GM18867 (cell line): ENCODE measurements around the gene DIS3L2.

Source experiments
- ATAC-seq: cut with Tn5 transposase; IDR thresholded peaks from one replicate; pipeline ENCODE4 v1.9.1; 2021; ENCODE audit warnings: mild to moderate bottlenecking, moderate library complexity; ENCODE audit not compliant: unreplicated experiment

DIS3L2 gene

DNA sequence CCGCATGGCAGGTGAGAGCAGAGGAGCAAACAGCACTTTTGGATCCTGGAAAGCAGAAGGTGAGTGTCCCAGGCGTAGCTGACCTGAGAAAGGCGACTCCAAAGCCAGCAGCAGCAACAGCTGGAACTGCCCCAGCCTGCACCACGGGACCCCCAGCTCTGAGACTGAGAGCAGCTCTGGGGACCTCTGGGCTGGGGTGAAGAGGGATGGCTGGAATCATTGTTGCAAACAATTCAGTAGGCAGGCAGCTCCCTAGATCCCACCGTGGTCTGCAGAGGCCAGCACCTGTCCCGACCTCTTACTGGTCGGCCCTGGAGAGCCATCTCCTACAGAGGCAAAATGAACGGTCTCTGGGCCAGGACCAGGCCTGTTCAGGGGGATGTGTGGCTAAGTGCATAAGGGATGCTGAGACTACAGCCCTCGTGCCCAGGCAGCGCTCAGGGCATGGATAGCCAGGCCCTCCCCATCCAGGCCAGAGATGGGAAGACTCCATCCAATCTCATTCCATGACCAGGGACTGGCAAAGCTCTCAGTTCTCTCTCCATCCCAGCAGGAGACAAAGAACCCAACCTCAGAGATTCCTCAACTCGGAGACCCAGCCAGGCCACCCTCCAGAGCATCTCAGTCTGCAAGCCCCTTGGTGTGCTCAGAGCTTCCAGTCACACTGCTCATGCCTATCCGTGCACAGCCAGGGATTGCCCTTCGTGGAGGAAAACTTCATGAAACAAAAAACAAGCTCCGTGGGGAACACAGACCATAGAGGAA is 378.8 kb downstream of the DIS3L2 start:
- ATAC-seq: no peak

DNA sequence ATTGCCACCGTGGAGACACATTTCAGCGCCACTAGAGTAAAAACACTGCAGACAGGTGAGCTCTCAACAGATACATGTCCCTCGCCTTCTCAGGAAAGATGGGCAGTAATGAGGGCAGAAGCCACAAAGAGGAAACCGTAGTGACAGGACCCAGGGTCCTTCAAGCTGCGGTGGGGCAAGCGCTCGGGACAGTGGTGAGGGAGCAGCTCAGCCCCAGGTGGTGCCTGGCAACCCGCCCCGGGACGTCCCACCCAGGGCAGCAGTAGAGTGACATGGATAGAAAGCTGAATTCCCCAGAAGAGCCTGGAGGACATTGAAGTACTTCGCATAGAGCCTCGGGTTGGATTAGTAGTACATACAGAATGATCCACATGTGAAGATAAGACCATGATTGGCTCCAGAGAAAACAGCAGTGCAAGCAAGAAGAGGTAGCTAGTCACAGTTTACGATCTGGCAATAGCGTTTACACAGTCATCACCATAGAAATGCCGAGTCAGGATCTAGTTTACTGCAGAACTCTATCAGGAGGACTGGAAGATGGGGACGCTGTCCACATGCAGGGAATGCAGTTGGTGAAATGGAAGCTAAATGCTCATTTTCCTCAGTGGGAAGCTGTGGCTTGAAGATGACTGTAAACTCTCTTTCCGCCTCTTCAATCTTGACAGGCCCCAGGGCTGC is 379.7 kb downstream of the DIS3L2 start:
- ATAC-seq: no peak

DNA sequence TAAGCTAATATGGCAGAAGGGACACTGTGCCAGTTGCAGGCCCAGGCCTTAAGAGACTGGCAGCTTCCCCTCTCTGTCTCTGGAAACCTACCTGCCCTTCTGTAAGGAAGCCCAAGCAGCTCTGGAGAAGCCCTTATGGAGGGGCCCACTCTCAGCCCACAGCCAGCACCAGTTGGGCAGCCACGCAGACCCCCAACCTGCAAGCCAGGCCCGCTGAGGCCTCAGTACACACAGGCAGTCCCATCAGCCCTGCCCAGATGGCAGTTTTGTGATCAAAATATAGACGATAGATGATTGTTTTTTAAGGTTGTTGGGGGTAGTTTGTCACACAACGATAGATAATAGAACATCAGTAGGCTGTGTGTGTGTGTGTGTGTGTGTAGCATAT is 380.2 kb downstream of the DIS3L2 start:
- no peak for ATAC-seq

DNA sequence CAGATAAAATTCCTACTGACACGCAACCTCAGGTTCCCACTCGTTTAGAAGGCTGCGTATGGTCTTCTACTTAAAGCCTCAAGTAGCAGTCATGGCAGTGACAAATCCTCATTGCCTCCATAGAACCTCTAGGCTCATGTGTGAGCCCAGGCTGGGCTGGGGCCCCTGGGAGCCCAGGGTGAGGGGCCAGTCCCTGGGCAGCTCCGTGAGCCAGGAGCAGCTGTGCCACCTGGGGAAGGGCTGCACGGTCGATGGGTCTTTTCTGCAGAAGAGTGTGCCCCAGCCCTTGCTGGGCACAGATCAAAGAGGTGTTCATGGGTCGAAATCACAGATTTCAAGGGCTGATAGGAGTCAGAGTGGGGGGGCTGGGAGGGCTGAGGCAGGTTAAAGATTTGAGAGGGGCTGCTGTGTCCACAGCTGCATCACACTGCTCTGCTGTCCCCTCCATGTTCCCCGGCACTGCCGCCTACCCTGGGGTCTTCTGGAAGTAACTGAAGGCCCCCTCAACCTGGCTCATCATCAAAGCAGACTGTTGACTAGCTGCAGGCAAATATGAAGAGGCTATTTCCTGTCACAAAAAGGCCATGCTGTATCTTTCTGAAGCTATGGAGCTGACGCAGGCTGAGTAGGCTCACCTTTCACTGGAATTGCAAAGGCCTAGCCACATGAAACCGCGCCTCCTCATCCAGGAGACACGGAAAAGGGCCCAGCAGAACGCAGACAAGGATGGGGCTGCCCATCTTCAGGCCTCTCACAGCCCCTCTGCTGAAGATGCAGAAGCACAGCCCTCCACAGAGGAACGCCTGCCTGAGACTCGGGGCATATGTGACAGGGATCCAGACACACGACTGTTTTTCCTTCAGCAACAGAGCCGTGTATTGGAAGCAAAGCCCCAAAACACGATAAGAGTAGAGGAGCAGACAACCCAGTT is 381.4 kb downstream of the DIS3L2 start:
- no peak for ATAC-seq

DNA sequence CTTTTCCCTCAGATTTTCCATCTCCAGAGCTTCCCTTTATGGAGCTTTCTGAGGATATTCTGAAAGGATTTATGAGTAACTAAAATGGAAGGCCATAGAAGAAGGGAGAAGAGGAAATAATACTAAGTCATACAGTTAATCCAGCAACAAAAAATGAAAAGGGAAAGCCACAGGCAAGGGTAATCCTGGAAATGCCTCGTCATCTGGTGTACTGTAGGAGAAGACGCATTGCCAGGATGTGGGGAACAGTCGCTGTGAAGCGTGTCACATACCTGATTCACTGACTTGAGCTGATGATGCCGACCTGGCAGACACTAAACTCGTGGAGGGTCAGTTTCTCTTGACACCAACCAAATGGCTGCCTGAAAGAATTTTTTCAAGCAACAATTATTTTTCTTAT is 382.3 kb downstream of the DIS3L2 start:
- ATAC-seq: no peak

DNA sequence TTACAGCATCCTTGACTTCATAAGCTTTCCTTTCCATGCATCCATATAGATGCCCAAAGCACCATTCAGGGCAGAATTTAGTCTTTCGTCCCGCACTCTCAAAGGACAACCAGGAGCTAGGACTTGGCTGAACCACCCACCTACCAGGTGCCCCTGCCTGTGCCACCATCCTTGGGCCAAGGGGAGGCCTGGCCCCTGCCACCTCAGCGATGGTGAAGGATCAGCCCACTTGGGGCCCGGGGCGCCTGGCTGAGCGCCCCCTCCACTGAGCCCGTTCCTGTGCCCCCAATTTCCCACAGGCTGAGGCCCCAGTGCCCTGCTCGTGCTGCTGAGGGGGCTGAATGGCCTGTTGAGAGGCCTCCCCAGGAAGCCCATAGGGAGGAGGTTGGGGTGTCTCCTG is 383.7 kb downstream of the DIS3L2 start:
- ATAC-seq: no peak

DNA sequence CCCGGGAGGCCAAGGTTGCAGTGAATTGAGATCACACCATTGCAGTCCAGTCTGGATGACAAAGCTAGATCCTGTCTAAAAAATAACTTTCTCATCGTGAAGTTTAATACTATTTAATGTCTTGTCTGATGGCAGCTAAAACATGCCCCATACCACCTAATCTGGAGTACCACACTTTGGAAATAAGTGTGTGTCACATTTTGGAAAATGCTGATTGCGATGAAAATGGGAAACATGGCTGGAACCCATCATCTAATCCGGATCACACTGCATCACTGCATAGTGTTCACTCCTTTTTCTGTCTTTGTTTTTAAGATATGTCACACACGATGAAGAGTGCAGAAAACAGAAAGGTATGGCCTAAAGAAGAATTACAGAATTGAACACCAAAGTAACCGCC is 385.9 kb downstream of the DIS3L2 start:
- ATAC-seq: no peak

DNA sequence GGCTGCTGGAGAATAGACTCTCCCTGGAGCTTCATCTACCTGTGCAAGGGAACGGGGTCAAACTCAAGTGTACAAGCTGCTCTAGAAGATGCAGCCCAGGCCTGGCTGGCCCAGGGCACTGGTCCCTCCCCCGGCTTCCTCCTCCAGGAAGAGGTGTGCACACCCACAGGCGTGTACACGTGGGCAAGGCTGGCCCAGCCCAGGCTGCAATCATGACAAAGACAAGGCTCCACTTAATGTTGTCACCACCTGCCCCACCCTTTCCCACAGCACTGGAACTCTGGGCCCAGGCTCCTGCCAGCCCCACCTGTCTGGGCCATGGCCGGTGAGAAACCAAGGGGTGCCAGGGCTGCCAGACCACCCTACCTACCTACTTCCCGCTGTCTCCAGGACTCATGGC is 387.4 kb downstream of the DIS3L2 start:
- no peak for ATAC-seq

DNA sequence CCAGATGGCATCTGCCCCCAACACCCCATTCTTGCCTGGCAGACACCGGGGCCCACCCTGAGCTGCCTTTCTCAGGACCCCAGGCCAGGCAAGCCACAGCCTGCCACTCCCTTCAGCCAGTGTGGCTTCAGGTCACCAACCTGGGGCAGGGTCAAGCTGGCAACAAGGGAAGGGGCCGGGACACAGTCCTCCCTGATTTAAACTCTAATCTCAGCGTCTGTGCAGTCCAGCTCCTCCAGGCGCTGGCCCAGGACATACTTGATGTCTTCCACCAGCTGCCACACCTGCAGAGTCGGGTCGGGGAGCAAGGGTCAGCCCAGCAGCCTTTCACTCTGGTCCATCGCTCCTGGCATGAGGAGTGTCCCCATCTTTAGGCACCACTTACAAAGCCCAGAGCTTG is 388.0 kb downstream of the DIS3L2 start:
- no peak for ATAC-seq

DNA sequence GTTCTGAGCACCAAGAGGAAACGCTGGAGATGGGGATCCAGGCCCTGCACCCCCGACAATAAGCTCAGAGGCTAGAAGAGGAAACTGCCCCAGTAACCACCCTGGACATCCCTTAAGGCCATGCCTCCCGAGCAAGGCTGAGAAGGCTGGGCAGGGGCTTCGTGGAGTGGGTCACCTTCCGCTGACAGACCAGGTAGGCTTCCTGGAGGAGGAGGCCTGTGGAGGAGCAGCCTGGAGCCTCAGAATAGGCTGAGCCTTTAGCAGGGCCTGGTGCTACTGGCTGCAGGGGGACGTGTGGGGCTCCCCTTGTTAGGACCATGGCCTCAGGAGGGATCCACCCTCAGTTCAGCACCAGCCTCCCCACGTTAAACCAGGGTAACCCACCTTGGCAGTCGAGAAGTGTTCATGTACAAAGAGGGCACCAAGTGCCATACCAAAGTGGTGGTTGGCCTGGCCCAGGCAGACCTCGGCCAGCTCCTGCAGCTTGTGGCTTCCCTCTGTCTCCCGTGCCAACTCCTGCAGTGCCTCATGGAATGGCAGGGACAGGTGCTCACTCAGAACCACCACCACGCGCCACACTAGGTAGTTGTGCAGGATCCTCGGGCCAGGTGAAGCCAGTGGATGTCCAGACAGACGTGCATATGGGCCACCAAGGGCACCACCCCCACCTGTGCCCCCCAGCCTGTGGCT is 388.6 kb downstream of the DIS3L2 start:
- no peak for ATAC-seq

DNA sequence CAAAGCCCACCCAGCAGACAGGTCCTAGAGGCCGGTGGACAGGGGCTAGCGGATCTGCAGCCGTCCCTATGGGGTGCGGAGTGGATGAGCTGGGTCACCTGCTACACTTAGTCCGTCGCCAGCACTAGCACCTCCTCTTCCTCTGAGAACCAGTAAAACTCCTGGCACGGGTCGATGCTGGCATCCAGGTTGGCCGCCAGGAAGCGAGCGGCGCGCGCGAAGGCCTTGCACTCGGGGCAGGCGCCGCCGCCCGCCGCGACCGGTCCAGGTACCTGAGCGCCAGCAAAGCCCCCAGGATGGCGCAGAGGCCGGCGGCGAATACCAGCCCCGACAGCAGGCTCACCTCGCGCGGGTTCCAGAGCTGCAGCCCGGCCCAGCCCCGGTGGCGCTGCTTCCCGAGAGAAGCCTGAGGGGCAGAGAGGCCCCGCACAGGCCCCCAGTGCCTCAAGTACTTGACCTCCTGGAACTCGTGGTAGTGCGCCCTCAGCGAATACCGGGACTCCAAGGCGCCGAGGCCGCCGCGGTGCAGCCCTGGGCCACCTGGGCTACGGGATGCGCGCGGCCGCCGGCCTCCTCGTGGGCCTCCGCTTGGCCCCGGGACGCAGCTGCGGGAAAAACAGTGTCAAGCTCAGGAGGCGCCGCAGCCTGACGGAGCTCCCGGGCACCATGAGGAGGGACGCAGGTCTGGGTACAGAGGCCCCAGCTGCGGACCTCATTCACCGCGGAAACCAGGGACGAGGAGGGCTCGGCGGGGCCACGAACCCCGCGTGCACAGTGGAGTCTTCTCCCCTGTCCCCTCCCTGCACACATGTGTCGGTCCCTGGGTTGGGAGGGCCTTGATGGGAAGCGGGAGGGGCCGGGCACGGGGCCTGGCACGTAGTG is 389.5 kb downstream of the DIS3L2 start:
- no peak for ATAC-seq

DNA sequence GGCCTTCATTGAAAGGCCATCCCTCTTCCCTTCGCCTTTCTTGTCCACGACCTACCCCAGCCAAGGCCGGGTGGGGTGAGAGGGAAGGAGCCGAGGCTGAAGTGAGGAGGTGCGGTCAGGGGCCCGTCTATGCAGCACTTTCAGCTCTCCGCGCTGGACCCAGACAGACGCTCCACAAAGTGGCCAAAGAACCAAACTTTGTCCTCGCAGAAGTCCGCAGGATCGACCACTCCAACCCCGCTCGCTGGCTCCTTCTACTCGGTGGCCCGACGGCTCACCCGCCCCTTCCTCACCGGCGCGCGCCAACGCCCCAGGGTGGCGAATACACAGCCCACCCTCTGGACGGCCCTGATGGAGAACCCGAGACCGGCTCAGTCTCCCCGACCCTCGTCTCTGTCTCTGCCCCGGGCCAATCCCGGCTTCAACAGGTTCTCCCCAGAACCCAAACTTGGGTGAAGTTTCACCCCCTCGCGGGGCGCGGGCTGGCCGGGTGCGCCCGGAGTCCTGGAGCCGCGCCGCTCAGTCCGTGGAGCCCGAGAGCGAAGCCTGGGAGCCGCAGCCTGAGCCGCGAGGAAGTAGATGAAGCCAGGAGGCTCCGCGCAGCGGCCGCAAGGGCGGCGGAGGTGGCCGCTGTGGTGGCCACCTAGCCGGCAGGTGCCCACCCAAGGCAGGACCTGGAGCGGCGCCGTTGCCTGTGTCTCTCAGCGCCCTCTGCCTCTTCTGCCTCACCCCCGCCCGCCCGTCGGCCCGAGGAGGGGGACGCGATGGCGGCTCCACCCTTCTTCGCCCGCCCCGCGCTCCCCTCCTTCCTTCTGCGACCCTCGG is 390.4 kb downstream of the DIS3L2 start:
- no peak for ATAC-seq

DNA sequence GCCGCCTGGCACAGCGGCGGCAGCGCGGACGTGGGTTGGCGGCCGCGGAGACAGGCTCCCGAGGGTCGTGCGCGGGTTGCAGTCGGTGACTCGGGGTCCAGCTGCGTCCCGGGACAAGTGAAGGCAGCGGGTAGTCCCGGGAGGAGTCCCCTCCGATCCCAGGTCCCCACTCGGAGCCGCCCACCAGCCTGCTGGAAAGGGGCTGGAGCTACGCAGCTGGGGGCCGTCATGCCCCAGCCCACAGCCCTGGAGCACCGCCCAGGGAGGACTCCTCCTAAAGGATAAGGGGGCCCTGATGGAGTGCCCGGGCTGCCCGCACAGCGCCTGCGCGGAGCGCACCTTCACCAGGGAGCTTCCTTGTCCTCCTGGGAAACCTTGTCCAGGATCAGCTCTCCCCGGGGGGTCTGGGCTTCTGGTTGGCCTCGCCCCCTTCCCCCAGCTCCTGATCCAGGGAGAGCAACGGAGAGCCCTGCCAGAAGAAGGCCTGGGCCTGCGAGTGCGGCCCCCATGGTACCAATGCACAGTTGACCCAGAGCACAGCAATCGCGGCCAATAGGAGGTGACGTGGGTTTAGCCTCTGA is 391.1 kb downstream of the DIS3L2 start:
- ATAC-seq: no peak

DNA sequence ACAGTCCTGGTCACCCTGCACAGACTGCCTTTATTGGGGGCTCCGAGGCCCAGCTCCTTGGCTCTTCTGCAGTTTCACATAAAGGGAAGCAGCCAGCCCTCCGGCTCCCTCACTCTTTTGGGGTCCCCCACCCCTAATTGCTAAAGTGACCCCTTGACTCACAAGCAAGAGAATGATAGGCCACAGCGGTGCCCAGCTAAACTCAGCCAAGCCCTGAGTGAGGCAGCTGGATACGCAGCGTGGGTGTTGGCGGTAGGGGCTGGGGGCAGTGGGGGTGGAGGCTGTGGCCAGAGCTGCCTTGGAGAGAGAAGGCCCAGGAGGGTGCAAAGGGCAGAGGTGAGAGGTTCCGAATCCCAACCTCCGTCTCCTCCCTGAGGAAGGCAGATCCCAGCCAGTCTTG is 391.6 kb downstream of the DIS3L2 start:
- no peak for ATAC-seq

DNA sequence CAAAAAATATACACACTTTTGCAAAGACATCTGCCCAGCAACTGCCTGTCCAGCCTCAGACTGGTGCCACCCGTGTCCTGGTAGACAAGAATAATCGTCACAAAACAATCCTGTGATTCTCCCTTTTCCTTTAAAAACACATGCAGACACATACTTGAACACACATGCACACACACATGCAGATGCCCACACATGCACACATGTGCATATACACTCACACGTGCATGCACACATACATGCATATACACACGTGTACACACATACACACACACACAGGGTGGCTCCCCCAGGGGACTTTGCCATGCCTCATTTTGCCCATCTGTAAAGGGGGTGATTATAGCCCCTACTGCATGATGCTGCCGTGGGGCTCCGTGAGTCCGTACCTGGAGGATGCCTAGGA is 392.1 kb downstream of the DIS3L2 start:
- no peak for ATAC-seq

DNA sequence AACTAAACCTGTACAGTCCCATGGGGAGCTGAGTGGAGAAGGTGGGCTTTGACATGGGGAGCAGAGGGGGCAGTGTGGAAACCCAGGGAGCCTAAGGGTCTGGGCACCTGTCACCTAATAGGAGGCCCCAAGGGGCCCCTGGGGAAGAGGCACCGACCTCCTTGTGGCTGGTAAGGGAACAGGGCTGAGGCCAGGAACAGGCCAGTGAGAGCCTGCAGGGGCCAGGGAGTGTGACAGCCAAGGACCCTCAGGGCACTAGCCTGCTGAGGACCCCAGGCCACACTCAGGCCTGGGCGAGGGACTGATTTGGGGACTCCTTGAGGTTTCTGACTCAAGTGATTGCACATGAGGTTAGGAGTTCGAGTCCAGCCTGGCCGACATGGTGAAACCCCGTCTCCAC is 392.6 kb downstream of the DIS3L2 start:
- no peak for ATAC-seq

DNA sequence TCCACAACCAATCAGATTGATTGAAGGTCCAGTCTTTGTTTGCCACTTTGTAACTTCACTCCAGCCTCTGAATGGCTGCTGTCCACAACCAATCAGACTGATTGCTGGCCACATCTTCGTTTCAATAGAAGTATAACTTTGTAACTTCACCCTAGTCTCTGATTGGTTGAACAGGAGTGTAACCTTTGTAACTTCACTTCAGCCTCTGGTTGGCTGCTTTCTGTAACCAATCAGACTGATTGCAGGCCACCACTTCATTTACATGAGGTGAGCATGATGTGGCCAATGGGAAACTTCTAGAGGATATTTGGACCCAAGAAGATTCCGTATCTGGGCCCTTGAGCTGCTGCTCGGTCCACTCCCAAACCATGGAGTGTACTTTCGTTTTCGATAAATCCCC is 400.1 kb downstream of the DIS3L2 start:
- no peak for ATAC-seq

DNA sequence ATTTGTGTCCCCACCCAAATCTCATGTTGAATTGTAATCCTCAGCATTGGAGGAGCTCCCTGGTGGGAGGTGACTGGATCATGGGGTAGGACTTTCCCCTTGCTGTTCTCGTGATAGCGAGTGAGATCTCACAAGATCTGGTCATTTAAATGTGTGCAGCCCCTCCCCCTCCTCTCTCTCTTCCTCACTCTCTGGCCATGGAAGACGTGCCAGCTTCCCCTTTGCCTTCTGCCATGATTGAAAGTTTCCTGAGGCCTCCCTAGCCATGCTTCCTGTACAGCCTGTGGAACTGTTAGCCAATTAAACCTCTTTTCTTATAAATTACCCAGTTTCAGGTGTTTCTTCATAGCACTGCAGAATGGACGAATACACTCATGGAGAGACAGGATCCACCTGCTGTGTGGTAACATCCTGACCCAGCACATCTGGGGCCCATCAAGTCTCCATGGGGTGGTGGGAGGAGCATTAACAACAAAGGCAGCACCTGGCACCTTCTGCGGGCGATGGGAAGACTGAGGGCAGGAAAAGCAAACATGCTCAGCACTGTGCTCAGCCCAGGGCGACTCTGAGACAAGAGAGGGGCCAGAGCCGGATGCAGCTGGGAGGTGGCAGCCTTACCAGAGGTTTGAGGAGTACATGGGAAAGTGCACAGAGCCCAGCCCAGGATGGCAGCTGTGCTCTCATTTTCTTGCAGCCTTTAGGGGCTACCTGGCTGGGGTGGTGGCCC is 400.8 kb downstream of the DIS3L2 start:
- ATAC-seq: no peak
